ENCODE data around the gene GPR176.

The GPR176 gene

GRCh38 chr15:39874890-39875549 lies 45.0 kb downstream of the GPR176 start:
- TF ChIP-seq CTCF (conservative IDR thresholded peaks at IDR 0.05; ENCODE audit: low read length) = peak; percentile 56
- DNase-seq (ENCODE audit: low read depth) = peak; percentile 37
- H3K4me3 ChIP-seq (ENCODE audit: low read length) = no peak overlapping the region

- no peak for DNase-seq (ENCODE audit: low read depth)
- no peak for TF ChIP-seq CTCF (conservative IDR thresholded peaks at IDR 0.05; ENCODE audit: low read length)
- H3K4me3 ChIP-seq (ENCODE audit: low read length) = no peak overlapping the region
Observed at GRCh38 chr15:39873978-39874377, 46.1 kb downstream of the GPR176 start.

- DNase-seq (ENCODE audit: low read depth) = no peak
- TF ChIP-seq CTCF (conservative IDR thresholded peaks at IDR 0.05; ENCODE audit: low read length) = no peak
- no peak overlapping the region for H3K4me3 ChIP-seq (ENCODE audit: low read length)
Observed at GRCh38 chr15:39870537-39870936, 49.5 kb downstream of the GPR176 start.

GRCh38 chr15:39869858-39870515 lies 50.1 kb downstream of the GPR176 start:
- no peak for TF ChIP-seq CTCF (conservative IDR thresholded peaks at IDR 0.05; ENCODE audit: low read length)
- DNase-seq (ENCODE audit: low read depth) = peak; percentile 55

GRCh38 chr15:39869254-39869653 lies 50.8 kb downstream of the GPR176 start:
- no peak overlapping the region for H3K4me3 ChIP-seq (ENCODE audit: low read length)
- TF ChIP-seq CTCF (conservative IDR thresholded peaks at IDR 0.05; ENCODE audit: low read length) = no peak
- no peak for DNase-seq (ENCODE audit: low read depth)

More at GRCh38 chr15:39869858-39870515, 50.1 kb downstream of the GPR176 start:
- H3K4me3 ChIP-seq (ENCODE audit: low read length) = no peak overlapping the region

GRCh38 chr15:39868396-39868795 lies 51.7 kb downstream of the GPR176 start:
- no peak for TF ChIP-seq CTCF (conservative IDR thresholded peaks at IDR 0.05; ENCODE audit: low read length)
- DNase-seq (ENCODE audit: low read depth) = no peak
- no peak overlapping the region for H3K4me3 ChIP-seq (ENCODE audit: low read length)

GRCh38 chr15:39864116-39864515 lies 56.0 kb downstream of the GPR176 start:
- H3K4me3 ChIP-seq (ENCODE audit: low read length) = no peak overlapping the region
- DNase-seq (ENCODE audit: low read depth) = no peak
- no peak for TF ChIP-seq CTCF (conservative IDR thresholded peaks at IDR 0.05; ENCODE audit: low read length)
